Hindlimb muscle (tissue), 1 donor: ENCODE measurements around the gene GSTM2. TPM values are rescaled to one million over a fixed set of nuclear protein-coding genes. Genes with fewer than 3 reads are reported as not detected.
A peak's percentile ranks its signal among the peaks of the same experiment; 100 is the strongest.
"Not testable (repeated sequence)": the region's sequence is repeated elsewhere in the genome, so short reads cannot be mapped to it uniquely, and the experiment has no call there.

Experiments used
- DNase-seq: peaks from one replicate; pipeline ENCODE4 v3.0.0-alpha.2; 2013
- polyA plus RNA-seq: library from polyadenylated mRNA; unstranded; fragments of 120-200 nt; gene quantifications from one replicate; pipeline ENCODE4 v1.2.1, GENCODE V29; 2013; ENCODE audit not compliant: insufficient read length

The GSTM2 gene
- polyA plus RNA-seq, 1 donor, result 157 TPM

DNA sequence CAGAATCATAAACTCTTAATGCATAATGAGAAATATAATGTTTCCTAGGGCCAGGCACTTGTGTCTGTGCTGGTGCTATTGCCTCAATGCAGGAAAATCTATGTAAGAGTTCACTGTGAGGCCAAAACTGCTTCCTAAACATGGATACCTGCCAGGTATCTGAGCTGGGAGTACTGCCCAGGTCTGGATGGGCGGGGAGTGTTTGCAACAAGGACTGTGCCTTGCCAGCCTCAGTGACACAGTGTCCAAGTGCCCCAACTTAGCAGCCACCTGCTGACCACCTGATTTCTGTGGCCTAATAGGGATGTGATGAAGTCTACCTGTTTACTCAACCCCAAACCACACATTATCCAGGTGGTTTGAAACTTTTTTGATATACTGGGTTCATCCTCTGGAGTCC lies 17.5 kb downstream of the GSTM2 start:
- DNase-seq, result not testable (repeated sequence)

DNA sequence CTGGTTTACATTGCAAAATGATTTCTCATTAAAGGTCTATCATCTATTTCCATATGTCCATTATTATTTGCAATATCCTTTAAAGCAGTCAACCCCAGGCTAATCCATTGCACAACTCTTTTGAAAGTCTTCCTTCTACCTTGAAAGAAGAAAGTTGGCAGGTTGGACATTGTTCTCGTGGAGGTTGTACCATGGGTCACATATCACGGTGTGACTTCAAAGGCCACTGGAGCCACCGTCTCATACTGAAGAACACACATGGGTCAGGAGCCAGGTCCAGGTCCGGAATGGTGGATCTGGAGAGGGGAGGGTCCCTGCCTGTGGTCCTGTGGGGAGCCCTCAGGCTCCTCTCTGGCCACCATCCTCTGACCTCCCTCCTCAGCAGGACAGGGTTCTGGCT lies 18.0 kb downstream of the GSTM2 start:
- DNase-seq, result not testable (repeated sequence)

DNA sequence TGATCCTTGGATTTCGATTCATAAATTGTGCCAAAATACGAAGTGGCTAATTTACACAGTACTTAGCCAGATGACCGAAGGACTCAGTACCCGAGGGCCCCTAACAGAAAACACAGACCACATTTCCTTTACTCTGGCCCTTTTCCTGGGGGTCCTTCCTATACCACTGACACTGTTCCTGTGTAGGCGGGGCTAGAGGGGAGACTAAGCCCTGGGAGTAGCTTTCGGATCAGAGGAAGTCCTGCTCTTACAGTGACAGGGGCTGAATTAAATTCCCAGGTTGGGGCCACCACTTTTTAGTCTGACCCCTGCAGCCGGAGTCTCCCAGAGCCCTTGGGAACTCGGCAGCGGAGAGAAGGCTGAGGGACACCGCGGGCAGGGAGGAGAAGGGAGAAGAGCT lies 19.3 kb downstream of the GSTM2 start:
- not testable (repeated sequence) for DNase-seq

DNA sequence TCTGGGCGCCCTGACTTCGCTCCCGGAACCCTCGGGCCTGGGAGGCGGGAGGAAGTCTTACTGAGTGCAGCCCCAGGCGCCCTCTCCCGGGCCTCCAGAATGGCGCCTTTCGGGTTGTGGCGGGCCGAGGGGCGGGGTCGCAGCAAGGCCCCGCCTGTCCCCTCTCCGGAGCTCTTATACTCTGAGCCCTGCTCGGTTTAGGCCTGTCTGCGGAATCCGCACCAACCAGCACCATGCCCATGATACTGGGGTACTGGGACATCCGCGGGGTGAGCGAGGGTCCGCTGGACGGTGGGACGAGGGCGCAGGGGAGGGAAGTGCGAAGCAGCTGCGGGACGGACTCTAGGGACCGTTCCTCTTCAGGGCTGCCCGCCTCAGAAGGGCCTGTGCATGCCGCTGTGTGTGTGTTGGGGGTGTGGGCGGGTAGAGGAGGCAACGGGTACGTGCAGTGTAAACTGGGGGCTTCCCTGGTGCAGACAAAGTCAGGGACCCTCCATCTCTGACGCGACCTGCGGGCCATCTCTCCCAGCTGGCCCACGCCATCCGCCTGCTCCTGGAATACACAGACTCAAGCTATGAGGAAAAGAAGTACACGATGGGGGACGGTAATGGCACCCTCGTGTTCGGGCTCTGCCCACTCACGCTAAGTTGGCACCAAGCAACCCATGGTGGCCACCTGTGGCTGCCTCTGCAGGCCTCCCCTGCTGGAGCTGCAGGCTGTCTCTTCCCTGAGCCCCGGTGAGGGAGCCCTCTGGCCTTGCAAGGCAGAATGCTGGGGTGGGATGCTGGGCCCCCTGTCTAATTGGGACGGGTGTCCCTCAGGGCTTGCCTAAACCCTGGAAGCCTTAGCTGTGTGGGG lies 20.0 kb downstream of the GSTM2 start, which contains the start of gene GSTM1:
TSS of gene GSTM1 (plus strand) at position 177 of the 859 bp plus-strand sequence. CDS start at position 234, 57 bp downstream.
- peak; percentile 83 for DNase-seq

DNA sequence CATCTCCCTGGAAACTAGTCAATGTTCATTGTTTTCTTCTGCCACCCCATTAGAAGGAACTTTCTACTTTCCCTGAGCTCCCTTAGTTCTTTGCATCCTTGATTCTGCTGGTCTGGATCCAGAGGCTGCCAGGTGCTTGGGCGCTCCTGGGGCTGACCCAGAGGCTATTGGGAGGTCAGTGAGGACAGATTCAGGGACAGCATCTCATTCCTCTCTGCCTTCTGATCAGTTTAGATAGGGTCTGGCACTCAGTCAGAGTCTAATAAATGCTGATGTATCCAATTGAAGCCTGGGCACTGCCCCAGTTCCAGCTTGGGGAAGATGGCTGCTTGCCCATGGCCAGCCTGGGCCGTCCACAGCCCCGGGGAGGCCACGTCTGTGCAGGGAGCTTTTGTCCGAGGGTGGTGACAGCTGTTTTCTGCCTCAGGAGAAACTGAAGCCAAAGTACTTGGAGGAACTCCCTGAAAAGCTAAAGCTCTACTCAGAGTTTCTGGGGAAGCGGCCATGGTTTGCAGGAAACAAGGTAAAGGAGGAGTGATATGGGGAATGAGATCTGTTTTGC lies 22.1 kb downstream of the GSTM2 start:
- no peak for DNase-seq

DNA sequence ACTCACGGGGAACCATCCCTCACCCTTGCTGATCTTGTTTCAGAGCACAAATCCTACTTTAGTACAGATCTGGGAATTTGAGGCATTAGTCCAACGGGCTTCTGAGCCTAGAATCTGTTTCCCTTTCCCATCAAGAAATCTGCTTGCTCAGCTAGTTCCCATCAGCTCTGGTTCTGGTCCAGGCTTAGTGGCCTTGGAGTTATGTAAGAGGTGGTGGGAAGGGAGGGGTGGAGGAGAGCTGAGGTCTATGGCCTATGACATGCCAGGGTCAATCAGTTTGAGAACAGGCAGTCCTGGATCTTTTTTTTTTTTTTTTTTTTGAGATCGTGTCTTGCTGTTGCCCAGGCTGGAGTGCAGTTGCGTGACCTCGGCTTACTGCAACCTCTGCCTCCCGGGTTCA lies 23.9 kb downstream of the GSTM2 start:
- DNase-seq, result no peak

DNA sequence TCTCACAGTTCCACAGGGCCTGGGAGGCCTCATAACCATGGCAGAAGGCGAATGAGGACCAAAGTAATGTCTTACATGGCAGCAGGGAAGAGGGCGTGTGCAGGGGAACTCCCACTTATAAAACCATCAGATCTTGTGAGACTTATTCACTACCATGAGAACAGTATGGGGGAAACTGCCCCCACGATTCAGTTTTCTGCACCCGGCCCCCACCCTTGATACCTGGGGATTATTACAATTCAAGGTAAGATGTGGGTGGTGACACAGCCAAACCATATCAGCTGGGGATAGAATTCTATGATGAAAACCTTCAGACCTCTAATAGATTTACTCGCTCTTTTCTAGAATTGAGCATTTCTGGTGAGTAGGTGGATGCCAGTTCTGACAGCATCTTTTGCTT lies 26.5 kb downstream of the GSTM2 start:
- not testable (repeated sequence) for DNase-seq

DNA sequence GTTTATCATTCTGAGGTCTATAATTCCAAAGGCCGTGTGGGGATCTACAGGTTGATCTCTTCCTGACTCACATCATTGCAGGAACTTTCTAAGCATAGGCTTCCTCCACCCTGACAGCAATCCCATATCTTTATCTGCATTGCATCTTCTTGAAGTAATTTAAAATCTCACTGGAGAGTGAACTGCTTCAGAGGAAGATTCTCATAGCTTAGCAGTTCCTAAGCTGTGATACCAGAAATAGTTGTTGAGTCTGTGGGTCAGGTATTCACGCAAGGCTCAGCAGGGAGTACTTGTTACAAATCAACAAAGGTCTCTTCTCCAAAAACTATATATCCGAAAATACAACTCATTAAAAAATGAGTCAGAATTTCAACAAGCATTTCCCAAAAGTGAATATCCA lies 27.3 kb downstream of the GSTM2 start:
- DNase-seq, result not testable (repeated sequence)

DNA sequence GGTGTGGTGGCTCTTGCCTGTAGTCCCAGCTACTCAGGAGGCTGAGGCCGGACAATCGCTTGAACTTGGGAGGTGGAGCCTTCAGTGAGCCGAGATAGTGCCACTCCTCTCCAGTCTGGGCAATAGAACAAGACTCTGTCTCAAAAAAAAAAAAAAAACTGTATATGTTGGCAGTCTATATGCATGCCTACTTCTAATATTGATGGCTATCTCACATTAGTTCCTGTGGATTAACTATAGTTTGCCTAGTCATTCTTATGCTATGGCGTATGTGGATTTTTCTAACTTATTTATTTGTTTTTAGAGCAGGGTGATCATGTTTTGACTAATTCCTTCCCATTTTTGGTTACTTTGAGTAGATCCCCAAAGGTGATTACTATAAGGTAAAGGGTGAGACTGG lies 29.2 kb downstream of the GSTM2 start:
- DNase-seq, result no peak

DNA sequence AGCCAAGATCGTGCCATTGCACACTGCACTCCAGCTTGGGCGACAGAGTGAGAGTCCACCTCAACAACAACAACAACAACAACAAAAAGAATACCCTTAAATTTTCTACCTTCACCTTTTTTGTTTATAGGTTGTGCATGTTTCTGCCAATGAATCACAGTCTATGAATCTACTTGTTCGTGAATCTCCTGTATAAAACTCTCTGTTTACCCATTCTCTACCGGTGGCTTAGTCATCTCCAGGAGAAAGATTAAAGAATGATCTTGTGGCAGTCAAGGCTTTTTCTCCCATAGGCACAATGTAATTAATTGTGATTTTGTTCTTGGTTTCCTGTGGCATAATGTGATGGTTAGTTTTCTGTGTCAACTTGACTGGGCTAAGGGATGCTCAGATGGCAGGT lies 30.0 kb downstream of the GSTM2 start:
- DNase-seq, result not testable (repeated sequence)

DNA sequence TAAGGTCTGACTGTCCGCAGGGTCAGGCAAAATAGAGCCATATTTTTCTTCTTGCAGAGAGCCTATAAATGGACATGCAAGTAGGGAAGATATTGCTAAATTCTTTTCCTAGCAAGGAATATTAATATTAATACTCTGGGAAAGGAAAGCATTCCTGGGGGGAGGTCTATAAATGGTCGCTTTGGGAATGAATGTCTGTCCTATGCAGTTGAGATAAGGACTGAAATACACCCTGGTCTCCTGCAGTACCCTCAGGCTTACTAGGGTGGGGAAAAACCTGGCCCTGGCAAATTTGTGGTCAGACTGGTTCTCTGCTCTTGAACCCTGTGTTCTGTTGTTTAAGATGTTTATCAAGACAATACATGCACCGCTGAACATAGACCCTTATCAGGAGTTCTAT lies 35.1 kb downstream of the GSTM2 start:
- not testable (repeated sequence) for DNase-seq

DNA sequence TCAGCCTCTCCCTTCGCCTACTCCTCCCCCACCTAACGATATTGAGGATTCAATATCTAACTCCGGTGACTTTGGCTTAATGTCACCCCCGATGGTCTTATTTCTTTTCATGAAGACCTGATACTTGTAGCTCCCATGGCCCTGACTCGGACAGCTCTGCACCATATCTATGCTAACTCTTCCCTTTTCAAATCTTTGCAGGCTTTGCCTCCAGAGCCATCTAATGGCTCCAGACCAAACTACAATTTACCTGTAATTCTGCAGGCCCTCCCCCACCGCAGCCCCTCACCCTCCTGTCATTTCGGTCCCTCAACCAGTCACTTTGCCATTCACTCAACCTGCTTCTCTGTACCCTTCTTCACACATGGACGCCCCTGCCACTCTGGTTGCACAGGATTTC lies 36.3 kb downstream of the GSTM2 start:
- no peak for DNase-seq

DNA sequence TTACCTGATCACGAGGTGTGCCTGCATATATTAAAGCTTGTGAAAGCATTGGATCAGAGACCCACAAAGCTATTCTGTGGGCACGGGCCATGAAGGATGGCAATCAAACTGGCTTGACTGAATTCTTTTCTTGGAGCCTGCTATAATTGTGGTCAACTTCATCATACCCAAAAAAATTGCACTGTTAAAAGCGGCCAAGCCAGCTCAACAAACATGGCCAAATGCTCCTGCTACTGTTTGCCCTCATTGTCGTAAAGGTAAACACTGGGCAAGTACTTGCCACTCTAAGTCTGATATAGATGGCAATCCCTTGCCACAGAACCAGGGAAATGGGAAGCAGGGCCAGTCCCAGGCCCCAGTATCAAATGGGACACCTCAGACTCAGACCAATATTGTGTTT lies 37.6 kb downstream of the GSTM2 start:
- DNase-seq, result no peak

DNA sequence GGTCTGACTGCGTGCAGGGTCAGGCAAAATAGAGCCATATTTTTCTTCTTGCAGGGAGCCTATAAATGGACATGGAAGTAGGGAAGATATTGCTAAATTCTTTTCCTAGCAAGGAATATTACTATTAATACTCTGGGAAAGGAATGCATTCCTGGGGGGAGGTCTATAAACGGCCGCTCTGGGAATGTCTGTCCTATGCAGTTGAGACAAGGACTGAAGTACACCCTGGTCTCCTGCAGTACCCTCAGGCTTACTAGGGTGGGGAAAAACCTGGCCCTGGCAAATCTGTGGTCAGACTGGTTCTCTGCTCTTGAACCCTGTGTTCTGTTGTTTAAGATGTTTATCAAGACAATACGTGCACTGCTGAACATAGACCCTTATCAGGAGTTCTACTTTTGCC lies 41.1 kb downstream of the GSTM2 start:
- DNase-seq, result not testable (repeated sequence)

DNA sequence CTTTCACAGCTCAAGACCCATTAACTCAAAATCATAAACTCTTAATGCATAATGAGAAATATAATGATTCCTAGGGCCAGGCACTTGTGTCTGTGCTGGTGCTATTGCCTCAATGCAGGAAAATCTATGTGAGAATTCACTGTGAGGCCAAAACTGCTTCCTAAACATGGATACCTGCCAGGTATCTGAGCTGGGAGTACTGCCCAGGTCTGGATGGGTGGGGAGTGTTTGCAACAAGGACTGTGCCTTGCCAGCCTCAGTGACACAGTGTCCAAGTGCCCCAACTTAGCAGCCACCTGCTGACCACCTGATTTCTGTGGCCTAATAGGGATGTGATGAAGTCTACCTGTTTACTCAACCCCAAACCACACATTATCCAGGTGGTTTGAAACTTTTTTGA lies 42.0 kb downstream of the GSTM2 start:
- not testable (repeated sequence) for DNase-seq

DNA sequence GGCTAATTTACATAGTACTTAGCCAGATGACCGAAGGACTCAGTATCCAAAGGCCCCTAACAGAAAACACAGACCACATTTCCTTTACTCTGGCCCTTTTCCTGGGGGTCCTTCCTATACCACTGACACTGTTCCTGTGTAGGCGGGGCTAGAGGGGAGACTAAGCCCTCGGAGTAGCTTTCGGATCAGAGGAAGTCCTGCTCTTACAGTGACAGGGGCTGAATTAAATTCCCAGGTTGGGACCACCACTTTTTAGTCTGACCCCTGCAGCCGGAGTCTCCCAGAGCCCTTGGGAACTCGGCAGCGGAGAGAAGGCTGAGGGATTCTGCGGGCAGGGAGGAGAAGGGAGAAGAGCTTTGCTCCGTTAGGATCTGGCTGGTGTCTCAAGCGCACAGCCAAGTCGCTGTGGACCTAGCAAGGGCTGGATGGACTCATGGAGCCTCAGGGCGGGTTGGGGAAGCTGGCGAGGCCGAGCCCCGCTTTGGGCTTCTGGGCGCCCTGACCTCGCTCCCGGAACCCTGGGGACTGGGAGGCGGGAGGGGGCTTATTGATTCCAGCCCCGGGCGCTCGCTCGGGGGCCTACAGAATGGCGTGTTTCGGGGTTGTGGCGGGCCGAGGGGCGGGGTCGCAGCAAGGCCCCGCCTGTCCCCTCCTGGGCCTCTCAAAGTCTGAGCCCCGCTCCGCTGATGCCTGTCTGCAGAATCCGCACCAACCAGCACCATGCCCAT lies 43.9 kb downstream of the GSTM2 start, which contains the start of gene GSTM5:
TSS of gene GSTM5 (plus strand) at position 659 of the 728 bp plus-strand sequence. CDS start at position 721, 62 bp downstream.
- peak; percentile 53 for DNase-seq

DNA sequence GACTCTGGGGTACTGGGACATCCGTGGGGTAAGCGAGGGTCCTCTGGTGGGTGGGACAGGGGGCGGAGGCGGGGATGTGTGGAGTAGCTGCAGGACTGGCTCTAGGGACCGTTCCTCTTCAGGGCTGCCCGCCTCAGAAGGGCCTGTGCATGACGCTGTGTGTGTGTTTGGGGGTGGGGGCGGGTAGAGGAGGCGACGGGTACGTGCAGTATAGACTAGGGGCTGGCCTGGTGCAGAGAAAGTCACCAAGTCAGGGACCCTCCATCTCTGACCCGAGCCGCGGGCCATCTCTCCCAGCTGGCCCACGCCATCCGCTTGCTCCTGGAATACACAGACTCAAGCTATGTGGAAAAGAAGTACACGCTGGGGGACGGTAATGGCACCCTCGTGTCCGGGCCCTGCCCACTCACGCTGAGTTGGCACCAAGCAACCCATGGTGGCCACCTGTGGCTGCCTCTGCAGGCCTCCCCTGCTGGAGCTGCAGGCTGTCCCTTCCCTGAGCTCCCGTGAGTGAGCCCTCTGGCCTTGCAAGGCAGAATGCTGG lies 44.5 kb downstream of the GSTM2 start:
- DNase-seq, result no peak

DNA sequence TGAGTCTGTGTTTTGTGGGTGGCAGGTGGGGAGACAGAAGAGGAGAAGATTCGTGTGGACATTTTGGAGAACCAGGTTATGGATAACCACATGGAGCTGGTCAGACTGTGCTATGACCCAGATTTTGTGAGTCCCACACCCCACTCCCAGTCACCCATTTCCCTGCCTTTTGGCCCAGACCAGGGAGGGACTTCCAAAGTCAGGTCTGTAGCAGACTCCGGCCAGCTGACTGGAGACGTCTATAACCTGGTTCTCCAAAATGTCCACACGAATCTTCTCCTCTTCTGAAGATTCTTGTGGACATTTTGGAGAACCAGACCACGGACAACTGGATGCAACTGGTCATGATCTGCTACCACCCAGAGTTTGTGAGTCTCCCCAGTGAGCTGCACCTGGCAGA lies 45.8 kb downstream of the GSTM2 start:
- no peak for DNase-seq

DNA sequence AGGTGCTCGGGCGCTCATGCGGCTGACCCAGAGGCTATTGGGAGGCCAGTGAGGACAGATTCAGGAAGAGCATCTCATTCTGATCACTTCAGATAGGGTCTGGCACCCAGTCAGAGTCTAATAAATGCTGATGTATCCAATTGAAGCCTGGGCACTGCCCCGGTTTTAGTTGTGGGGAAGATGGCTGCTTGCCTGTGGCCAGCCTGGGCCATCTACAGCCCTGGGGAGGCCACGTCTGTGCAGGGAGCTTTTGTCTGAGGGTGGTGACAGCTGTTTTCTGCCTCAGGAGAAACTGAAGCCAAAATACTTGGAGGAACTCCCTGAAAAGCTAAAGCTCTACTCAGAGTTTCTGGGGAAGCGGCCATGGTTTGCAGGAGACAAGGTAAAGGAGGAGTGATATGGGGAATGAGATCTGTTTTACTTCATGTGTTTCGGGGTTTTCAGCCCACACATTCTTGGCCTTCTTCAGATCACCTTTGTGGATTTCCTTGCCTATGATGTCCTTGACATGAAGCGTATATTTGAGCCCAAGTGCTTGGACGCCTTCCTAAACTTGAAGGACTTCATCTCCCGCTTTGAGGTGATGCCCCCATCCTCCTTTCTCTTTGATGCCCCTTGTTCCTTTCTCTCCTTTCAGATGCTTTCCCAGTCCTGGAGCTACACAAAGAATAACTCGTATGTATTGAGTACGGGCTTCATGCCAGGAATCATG lies 47.0 kb downstream of the GSTM2 start:
- DNase-seq, result no peak

DNA sequence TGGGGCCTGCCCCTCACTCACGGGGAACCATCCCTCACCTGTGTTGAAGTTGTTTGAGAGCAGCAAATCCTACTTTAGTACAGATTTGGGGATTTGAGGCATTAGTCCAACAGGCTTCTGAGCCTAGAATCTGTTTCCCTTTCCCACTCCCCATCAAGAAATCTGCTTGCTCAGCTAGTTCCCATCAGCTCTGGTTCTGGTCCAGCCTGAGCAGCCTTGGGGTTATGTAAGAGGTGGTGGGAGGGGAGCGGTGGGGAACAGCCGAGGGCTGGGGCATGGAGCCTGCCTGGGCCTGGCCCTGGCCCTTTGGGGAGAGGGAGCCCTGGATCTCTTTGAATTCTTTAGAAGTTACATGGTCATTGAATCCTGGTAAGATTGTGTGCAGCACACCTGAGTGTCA lies 48.3 kb downstream of the GSTM2 start:
- no peak for DNase-seq

DNA sequence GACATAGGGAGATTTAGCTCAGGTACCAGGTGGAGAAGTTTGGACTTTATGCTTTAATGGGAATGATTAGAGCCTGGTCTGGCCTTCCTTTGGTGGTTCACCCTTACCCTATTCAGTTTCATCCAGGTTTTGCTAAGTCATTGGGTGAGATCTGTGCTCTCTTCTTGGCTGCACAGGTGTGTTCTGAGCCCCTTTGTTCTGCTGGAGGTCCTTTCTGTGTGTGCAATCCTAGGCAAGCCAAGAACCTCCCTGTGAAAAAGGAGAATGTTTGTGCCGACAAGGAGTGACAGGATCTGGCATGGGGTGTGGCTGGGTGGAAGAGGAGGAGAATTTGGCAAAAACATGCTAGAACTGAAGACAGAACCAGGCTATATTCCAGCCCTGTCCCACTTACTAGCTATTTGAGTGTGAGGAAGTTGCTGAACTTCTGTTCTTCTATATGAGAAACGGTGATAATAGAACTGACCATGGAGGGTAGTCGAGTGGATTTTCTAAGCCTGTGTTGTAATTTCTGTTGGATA lies 48.8 kb downstream of the GSTM2 start:
- no peak for DNase-seq

DNA sequence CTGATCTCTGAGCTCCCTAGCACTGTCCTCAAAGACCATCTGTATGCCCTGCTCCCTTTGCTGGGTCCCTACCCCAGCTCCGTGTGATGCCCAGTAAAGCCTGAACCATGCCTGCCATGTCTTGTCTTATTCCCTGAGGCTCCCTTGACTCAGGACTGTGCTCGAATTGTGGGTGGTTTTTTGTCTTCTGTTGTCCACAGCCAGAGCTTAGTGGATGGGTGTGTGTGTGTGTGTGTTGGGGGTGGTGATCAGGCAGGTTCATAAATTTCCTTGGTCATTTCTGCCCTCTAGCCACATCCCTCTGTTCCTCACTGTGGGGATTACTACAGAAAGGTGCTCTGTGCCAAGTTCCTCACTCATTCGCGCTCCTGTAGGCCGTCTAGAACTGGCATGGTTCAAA lies 49.9 kb downstream of the GSTM2 start:
- no peak for DNase-seq
